HFFc6 (cell line): ENCODE data around the gene GPR160. TPM values are rescaled to one million over a fixed set of nuclear protein-coding genes. Genes with fewer than 3 reads are reported as not detected.
"Not testable (repeated sequence)": the region's sequence is repeated elsewhere in the genome, so short reads cannot be mapped to it uniquely, and the experiment has no call there.

Source experiments
- DNase-seq: peaks from one replicate; pipeline ENCODE4 v3.0.0-alpha.2; 2018
- H3K27ac Mint-ChIP-seq: 2 replicates; pipeline ENCODE4 v1.8.0; 2020; ENCODE audit warnings: mild to moderate bottlenecking, mixed read lengths
- H3K27me3 Mint-ChIP-seq: 2 replicates; pipeline ENCODE4 v1.8.0; 2021; ENCODE audit warnings: mild to moderate bottlenecking, moderate library complexity, mixed read lengths; ENCODE audit not compliant: insufficient read depth
- H3K36me3 Mint-ChIP-seq: 2 replicates; pipeline ENCODE4 v1.8.0; 2021; ENCODE audit warnings: low read depth, mixed read lengths
- H3K4me1 Mint-ChIP-seq: 2 replicates; pipeline ENCODE4 v1.8.0; 2020; ENCODE audit warnings: low read depth, mixed read lengths
- H3K4me3 Mint-ChIP-seq: 2 replicates; pipeline ENCODE4 v1.8.0; 2020; ENCODE audit warnings: mild to moderate bottlenecking, moderate library complexity, mixed read lengths
- H3K9me3 Mint-ChIP-seq: 2 replicates; pipeline ENCODE4 v1.8.0; 2020; ENCODE audit warnings: mild to moderate bottlenecking, mixed read lengths
- CTCF ChIP-seq: fragments of 200-600 bp; sonication (generic); IDR thresholded peaks from 2 replicates; pipeline ENCODE4 v1.5.0; 2021; ENCODE audit warnings: antibody characterized with exemption, mild to moderate bottlenecking
- total RNA-seq, 6 experiments: library from RNA; stranded (reverse); fragmentation: NEBNext Ultra II Directional; extraction: Animal tissue kit (Norgen Biotek cat#: 25700); gene quantifications; 2 replicates in 1 of 6; 3 replicates in 5 of 6; pipeline ENCODE4 v1.2.3, GENCODE V29; 2021

Gene GPR160
- total RNA-seq, 6 experiments from 2014 or later: 0.10 to 0.23 (median 0.19) TPM; not detected in 3

GRCh38 chr3:170109579-170110293 is 71.9 kb downstream of the GPR160 start:
- no peak overlapping the region for H3K27ac Mint-ChIP-seq
- H3K9me3 Mint-ChIP-seq: no peaks in the 10 kb centered on the region
- no peaks in the 10 kb centered on the region; the same call in 1 of the 2 replicates for H3K27me3 Mint-ChIP-seq
- peaks cover 22% of the 10 kb centered on the region for H3K36me3 Mint-ChIP-seq
- H3K4me3 Mint-ChIP-seq: no peak overlapping the region
- no peak for TF ChIP-seq CTCF
- no peak for DNase-seq
- no peaks in the 10 kb centered on the region for H3K4me1 Mint-ChIP-seq

GRCh38 chr3:170111147-170111771 is 73.5 kb downstream of the GPR160 start:
- H3K4me1 Mint-ChIP-seq: no peaks in the 10 kb centered on the region
- H3K4me3 Mint-ChIP-seq: no peak overlapping the region
- no peaks in the 10 kb centered on the region for H3K9me3 Mint-ChIP-seq
- peaks cover 22% of the 10 kb centered on the region for H3K36me3 Mint-ChIP-seq
- H3K27ac Mint-ChIP-seq: no peak overlapping the region
- no peaks in the 10 kb centered on the region; the same call in 1 of the 2 replicates for H3K27me3 Mint-ChIP-seq
- DNase-seq: no peak
- TF ChIP-seq CTCF: no peak

- DNase-seq, H3K27me3 Mint-ChIP-seq, H3K27ac Mint-ChIP-seq, H3K4me1 Mint-ChIP-seq, H3K9me3 Mint-ChIP-seq, H3K4me3 Mint-ChIP-seq: not testable (repeated sequence)
- H3K36me3 Mint-ChIP-seq: peaks cover 26% of the 10 kb centered on the region
Observed at GRCh38 chr3:170114165-170114564, 76.4 kb downstream of the GPR160 start.

GRCh38 chr3:170117134-170117533 is 79.3 kb downstream of the GPR160 start:
- Mint-ChIP-seq H3K9me3 (no peaks in the 10 kb centered on the region), H3K4me1 (no peaks in the 10 kb centered on the region), H3K27me3 (no peaks in the 10 kb centered on the region; the same call in 1 of the 2 replicates), H3K4me3 (no peak overlapping the region), H3K27ac (no peak overlapping the region), H3K36me3 (peaks cover 24% of the 10 kb centered on the region)
- DNase-seq: peak; percentile 14
- TF ChIP-seq CTCF: peak; percentile 58

- Mint-ChIP-seq H3K4me3 (no peak overlapping the region), H3K36me3 (peaks cover 28% of the 10 kb centered on the region), H3K9me3 (no peaks in the 10 kb centered on the region), H3K27me3 (no peaks in the 10 kb centered on the region), H3K4me1 (peaks cover 17% of the 10 kb centered on the region), H3K27ac (peak overlapping the region; percentile 70)
- no peak for DNase-seq
- TF ChIP-seq CTCF: no peak
Observed at GRCh38 chr3:170128259-170128976, 90.6 kb downstream of the GPR160 start.
